Amygdala (tissue), 56 donors: ENCODE measurements around the gene CCM2.

ENCODE experiments used
- DNase-seq, 56 donors: peaks; one replicate each; lab custom pipeline; 2025; lab: John Stamatoyannopoulos, UW

The CCM2 gene

DNA sequence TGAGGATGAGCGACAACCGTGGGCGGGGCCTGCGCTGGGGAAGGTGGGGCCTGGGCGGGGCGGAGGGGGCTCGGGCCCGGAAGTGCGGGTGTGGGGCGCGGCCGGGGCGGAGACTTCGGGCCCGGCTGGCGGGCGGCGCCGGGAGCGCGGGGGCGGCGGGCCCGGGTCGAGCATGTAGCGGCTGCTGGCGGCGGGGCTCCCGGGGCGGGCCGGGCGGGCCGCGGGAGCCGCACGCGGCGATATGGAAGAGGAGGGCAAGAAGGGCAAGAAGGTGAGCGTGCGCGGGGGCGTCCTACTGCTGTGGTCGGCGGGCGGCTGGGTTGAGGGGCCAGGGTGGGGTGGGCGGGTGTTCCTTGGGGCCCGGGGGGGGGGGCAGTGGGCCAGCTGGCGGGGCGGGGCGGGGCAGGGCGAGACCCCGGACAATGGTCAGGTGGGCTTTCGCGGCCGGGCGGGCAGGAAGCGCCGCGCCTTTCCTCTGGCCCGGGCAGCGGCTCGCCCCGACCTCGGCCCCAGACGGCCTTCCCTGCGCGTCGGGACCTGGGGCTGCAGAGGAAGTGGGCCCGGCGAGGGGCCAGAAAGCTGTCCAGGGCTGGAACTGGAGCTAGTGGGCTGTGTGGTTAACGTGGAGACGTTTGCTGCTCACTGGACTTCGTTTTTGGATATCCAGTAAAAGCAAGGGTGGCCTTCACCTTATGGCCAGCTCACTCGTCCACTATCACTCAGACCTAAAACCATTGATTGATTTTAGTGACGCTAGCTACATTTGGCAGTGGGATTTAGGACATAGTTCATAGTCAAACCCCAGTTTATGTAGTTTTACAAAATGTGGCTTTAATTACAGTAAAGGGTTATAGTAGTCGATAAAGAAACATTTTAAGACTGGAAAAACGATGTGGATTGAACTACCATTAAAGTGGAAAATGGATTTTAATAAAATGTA is at the start of gene CCM2:
TSS of gene CCM2 (plus strand) at position 109 of the 940 bp plus-strand sequence. CDS start at position 242, 133 bp downstream.
- peak in 3 of 56 donors; percentile 39 to 53 (median 48) for DNase-seq

DNA sequence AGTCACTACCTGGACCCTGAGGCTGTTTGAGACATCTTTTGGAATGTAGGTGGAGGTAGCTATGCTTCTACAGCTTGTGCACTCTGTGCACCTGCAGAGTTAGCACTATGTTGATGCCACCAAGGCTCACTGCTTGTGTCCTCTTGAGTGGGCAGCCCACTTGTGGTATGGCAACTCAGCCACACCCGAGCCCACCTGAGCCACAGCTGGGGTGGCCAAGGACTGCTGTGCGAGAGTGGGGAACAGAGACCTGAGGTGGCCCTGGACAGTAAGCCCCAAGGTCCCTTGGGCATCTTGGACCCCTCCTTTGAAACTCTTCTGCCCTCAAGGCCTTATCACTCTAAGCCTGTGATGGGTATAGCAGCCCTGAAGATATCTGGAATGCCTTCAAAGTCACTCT is 46.8 kb upstream of the CCM2 start:
- DNase-seq = no peak

DNA sequence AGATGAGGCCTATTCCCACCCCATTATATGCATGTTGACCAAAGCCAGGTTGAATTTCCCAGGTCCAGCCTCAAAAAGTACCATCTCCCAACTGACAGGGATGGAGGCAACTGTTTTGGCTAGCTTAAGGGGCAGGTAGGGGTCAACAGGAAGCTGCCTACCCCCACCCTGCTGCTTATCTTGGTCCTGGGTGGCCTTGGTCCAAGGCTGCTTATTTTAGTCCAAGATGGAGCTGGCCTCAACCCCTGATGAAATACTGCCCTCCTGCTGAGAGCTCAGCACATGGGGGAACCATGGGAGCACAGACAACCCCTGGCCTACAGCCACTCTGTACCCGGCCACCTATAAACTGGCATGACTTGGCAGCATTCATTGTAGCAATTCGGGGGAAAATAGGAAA is 44.3 kb upstream of the CCM2 start:
- DNase-seq = no peak

DNA sequence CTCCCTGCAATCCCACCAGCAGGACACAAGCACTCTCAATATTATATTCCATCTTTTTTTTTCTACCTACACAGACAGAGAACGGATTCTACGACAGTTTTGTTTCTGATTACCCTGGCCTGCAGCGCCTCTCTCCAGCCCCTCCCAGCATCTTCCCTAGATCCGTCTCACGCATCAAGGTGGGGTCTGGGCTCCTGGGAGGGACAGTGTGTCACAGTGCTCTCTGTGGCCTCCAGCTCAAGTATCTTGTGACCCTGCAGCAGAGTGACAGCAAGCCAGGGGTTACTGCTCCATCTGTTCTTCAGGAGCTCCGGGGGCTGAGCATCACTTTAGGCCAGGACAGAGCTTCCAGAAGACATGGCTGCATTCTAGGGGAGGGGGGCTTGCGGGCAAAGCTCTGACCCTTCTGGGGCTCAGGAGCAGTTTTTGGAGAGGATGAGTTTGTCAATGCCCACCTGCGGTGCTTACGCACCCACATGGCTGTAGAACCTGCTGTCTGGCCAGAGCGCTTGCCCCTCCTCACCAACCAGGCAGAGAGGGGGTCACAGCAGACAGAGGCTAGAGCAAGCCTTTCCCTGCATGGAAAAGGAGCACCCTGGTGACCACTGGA is 43.7 kb upstream of the CCM2 start:
- no peak for DNase-seq

GRCh38 chr7:44958645-44959344 is 41.2 kb upstream of the CCM2 start:
- DNase-seq = no peak

DNA sequence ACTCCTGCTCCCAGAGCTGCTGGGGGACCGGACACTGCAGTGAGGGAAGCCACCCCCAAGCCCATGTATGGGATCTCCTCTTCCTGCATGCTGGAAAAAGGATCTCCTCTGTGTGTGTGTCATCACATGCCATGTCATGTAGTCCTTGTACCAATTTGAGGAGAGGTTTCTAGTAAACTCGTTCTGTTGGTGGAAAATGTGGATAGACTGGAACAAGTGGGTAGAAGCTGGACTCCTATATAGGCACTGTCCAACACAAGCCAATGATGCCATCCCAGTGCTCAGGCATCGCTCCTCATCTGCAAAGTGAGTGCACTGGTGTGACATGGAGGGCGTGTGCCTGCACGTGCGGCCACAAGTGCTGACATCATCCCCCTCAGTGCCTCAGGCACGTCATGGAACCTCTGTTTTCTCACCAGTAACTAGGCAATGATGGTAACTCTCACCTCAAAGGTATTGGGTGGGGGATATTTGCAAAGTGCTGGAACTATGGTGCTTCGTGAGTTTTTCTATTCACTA is 40.5 kb upstream of the CCM2 start:
- DNase-seq = no peak

DNA sequence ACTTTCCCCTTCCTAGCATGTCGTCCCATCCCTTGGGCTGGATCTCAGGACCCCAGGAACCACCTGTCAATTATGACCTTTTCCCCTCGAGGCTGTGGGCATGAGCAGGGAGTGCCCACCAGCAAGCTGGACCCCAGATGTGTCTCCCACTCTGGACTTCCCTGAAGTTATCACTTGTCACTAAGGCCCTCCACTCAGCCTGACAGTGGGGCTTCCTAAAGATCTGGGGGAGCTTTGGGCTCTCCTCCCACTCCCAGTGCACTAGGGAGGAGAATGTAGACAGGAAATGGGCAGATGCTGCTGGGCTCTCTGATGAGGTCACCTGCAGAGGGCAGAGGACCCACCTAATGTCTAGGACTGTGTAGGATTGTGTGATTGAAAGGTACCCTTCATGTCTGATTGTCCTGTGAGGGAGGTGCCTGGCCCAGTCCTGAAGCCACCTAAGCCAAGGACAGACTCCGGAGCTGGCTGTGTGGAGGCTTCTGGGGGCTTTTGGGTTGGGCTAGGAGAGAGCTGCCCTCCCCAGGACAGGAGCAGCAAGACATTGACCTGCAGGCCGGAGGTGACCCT is 39.9 kb upstream of the CCM2 start:
- no peak for DNase-seq

DNA sequence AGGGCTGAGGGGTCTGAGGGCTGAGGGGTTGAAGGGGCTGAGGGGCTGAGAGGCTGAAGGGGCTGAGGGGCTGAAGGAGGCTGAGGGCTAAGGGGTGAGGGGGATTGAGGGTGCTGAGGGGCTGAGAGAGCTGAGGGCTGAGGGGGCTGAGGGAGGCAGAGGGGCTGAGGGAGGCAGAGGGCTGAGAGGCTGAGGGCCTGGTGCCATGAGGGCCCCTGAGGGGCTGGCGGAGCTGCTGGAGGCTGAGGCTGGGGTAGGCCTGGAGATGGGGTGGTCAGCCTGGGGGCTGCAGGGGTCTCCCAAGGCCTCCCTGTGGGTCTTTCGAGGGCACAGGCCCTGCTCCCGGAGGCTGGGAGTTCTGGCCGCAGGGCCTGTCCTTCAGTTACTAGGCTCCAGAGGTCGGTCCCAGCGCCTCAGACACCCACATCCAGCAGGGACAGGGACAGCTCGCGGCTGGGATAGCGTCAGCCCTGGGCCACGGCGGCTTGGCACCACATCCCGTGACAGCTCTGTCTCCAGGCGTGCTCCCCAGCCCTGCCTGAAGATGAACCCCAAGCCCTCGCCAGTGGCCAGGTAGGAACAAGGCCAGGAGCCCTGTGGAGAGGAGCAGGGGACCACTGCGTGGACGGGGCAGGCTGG is 38.0 kb upstream of the CCM2 start:
- DNase-seq = no peak

DNA sequence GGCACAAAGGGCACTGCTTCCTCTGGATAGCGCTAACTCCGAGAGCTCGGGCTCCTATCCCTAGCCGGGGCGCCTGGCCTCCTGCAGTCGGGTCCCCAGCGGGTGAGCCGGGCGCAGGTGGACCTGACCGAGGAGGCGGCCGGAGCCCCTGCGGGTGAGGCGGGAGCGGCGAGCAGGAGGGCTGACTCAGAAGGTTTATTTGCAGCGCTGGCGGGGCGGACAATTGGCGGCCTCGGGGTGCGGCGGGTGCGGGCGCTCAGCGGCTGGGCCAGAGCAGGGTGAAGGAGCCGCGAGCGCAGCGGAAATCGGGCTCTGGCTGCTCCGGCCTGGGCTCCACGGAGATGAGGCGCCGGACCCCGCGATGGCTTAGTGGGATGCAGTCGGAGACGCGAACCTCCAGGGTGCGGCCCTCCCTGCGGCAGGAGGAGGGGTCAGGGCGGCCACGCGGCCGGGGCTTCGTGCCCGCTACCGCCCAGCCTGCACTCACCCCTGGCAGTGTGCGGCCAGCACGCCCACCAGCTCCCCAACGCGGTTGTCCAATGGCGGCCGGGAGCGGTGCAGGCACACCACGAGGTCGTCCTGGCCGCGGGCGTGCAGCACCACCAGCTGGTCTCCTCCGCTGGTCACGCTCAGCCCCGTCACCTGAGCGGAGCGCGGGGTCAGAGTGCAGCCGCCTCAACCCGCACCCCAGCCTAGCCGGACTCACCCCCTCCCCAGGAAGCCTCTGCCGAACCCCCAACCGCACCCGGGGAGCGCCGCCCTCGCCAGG is 37.3 kb upstream of the CCM2 start:
- peak in 8 of 56 donors; percentile 11 to 40 (median 34) for DNase-seq

GRCh38 chr7:44963364-44964290 is 36.4 kb upstream of the CCM2 start:
- DNase-seq = no peak

- DNase-seq = no peak
These were observed 35.6 kb upstream of the CCM2 start for GRCh38 chr7:44964384-44964830.

- DNase-seq = no peak
These were observed 35.1 kb upstream of the CCM2 start for GRCh38 chr7:44964831-44965440.

DNA sequence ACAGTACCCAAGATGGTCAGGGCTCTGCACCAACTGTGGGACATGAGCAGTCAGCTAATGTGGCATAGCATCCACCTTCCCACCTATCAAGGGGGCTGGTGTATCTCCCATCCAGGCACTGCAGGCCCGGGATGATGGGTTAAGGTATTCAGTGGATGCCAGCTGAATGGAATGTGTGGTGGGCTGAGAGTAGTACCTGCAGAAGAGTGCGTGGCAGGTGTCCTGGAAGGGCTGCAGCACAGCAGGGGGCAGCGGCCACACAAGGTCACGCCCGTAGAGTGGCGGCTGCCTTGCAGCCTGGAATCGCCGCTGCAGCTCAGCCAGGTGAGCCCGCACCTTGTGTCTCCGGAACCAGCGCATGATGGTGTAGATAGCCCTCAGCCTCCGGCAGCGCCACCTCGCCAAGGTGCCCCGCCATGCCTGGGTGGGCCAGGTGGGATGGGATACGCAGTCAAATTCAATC is 34.5 kb upstream of the CCM2 start:
- no peak for DNase-seq

- no peak for DNase-seq
These were observed 33.9 kb upstream of the CCM2 start for GRCh38 chr7:44965937-44966730.

DNA sequence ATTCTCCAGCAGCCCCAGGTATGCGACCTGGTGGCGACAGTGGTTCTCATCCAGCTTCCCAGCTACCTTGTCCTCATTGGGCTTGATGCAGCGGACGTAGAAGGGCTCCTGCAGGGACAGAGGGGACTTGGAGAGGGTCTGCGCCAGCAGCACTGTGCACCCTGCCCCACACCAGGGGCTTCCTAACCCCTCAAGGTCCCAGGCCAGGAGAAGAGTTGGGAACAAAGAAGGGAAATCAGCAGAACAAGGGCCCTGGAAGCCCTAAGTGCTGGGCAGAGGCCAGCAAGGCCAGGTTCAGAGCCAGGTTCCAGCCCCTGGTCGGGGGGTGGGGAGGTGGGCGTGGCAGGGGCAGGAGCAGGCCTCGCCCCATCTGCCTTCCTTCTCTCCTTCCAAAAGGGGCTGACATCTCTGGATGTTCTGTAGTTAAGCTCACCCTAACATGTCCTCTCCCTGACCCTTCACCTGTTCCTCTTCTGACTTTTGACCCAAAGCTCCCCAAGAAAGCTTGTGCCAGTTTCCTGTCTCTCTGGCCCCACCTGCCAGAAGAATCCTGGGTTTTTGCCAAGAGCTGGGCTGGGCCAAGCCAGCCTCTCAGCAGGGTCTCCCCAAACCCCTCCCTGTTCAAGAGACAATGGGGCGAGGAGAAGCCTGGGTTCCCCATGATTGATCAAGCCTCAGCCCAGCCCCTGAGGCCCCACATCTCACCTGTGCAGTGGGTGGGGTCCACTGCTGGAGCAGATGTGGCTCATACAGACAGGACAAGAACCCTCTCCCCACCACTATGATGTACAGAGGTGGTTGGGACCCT is 33.1 kb upstream of the CCM2 start:
- no peak for DNase-seq
